Thyroid gland (tissue), 4 donors: ENCODE results near the gene SULF2.

Experiments
- POLR2A ChIP-seq, 2 donors: fragments of 450-650 bp; IDR thresholded peaks; one replicate each; pipeline ENCODE4 v1.6.1; 2017; ENCODE audit warnings: antibody characterized with exemption in 2 of 2, mild to moderate bottlenecking in 2 of 2, moderate library complexity in 1 of 2
- TF ChIP-seq, protein P1 (sequence below), 6 experiments: fragments of 200-600 bp in 3 of 6; fragments of 450-650 bp in 3 of 6; sonication (generic) in 3 of 6; IDR thresholded peaks; one replicate each; pipeline ENCODE4 v1.5.1; 2016 to 2019; ENCODE audit warnings: antibody characterized with exemption in 6 of 6, mild to moderate bottlenecking in 2 of 6, inconsistent platforms in 1 of 6, moderate library complexity in 1 of 6

DNA sequence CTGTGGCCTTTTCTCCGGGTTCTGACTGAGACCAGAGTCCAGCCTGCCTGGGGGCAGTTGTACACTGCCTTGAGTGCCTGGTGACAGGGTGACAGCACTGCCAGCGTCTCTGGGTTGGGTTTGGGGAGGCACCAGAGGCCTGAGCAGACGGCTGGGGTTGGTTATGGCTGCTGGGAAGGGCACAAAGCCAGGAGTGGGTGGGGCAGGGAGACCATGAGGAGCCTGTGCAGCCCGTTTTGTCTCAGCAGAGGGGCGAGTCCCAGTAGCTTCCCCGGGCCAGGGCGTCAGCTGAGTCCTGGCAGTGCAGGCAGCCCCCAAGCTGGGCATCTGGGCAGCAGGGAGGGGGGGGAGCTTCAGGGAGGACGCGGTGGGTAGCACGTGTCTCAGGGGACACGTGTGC, 15.3 kb upstream of the SULF2 start:
- TF ChIP-seq, protein P1, sequence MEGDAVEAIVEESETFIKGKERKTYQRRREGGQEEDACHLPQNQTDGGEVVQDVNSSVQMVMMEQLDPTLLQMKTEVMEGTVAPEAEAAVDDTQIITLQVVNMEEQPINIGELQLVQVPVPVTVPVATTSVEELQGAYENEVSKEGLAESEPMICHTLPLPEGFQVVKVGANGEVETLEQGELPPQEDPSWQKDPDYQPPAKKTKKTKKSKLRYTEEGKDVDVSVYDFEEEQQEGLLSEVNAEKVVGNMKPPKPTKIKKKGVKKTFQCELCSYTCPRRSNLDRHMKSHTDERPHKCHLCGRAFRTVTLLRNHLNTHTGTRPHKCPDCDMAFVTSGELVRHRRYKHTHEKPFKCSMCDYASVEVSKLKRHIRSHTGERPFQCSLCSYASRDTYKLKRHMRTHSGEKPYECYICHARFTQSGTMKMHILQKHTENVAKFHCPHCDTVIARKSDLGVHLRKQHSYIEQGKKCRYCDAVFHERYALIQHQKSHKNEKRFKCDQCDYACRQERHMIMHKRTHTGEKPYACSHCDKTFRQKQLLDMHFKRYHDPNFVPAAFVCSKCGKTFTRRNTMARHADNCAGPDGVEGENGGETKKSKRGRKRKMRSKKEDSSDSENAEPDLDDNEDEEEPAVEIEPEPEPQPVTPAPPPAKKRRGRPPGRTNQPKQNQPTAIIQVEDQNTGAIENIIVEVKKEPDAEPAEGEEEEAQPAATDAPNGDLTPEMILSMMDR (IDR thresholded peaks at IDR 0.05): no peak
- TF ChIP-seq POLR2A (IDR thresholded peaks at IDR 0.05): no peak
